Ascending aorta (tissue), 2 donors: Measurements from ENCODE around the gene CDKN2A. TPM values are rescaled to one million over a fixed set of nuclear protein-coding genes. Genes with fewer than 3 reads are reported as not detected.
A peak's percentile ranks its signal among the peaks of the same experiment; 100 is the strongest.

ENCODE experiments used
- DNase-seq, 2 donors: peaks; one replicate each; pipeline ENCODE4 v3.0.0-alpha.2; 2019; ENCODE audit warnings: low spot score in 2 of 2
- H3K27ac ChIP-seq, 2 donors: fragments of 200-600 bp; sonication (generic); one replicate each; pipeline ENCODE4 v1.5.1; 2016 to 2017; ENCODE audit warnings: mild to moderate bottlenecking in 1 of 2
- H3K27me3 ChIP-seq: fragments of 200-600 bp; sonication (generic); one replicate; pipeline ENCODE4 v1.5.1; 2017
- H3K36me3 ChIP-seq, 2 donors: fragments of 200-600 bp; sonication (generic); one replicate each; pipeline ENCODE4 v1.5.1; 2016
- H3K4me1 ChIP-seq, 2 donors: fragments of 200-600 bp; sonication (generic); one replicate each; pipeline ENCODE4 v1.5.1; 2016 to 2017; ENCODE audit warnings: mild to moderate bottlenecking in 1 of 2
- H3K4me3 ChIP-seq, 2 donors: fragments of 200-600 bp; sonication (generic); one replicate each; pipeline ENCODE4 v1.5.1; 2016 to 2017; ENCODE audit warnings: mild to moderate bottlenecking in 1 of 2
- H3K9me3 ChIP-seq, 2 donors: fragments of 200-600 bp; sonication (generic); one replicate each; pipeline ENCODE4 v1.5.1; 2016
- CTCF ChIP-seq, 3 experiments: fragments of 200-600 bp in 2 of 3; fragments of 450-650 bp in 1 of 3; sonication (generic) in 2 of 3; IDR thresholded peaks; one replicate each; pipeline ENCODE4 v1.5.1; 2016 to 2019; ENCODE audit warnings: antibody characterized with exemption in 3 of 3, mild to moderate bottlenecking in 1 of 3, moderate library complexity in 1 of 3
- intact Hi-C: fragments of 100-400 bp; cut with DNase I; formaldehyde crosslinking; loops from one replicate; pipeline ENCODE4 v1.15.1; 2023
- total RNA-seq: library from RNA; depleted of rRNA; stranded (reverse); fragments of >200 nt; gene quantifications from one replicate; pipeline ENCODE4 v1.1.0, GENCODE V29; 2016

CDKN2A gene
- total RNA-seq, 1 donor from 2014 or later, result 17.1 TPM

GRCh38 chr9:21982391-21982790, 11.8 kb downstream of the CDKN2A start:
- H3K4me3 ChIP-seq, result no peak overlapping the region
- no peak overlapping the region for H3K27ac ChIP-seq
- H3K27me3 ChIP-seq, result peaks cover 5% of the 10 kb centered on the region
- DNase-seq, result no peak
- intact Hi-C loops, result loop anchor here (10.0 kb wide), 1 partner anchor 428 kb away; no protein-coding TSS in a partner anchor
- no peaks in the 10 kb centered on the region for H3K36me3 ChIP-seq
- H3K4me1 ChIP-seq, result no peaks in the 10 kb centered on the region
- TF ChIP-seq CTCF (IDR thresholded peaks at IDR 0.05), result no peak
- no peaks in the 10 kb centered on the region for H3K9me3 ChIP-seq

GRCh38 chr9:21976334-21976875, 17.8 kb downstream of the CDKN2A start:
- no peak for TF ChIP-seq CTCF (IDR thresholded peaks at IDR 0.05)
- H3K27me3 ChIP-seq, result peaks cover 31% of the 10 kb centered on the region
- H3K4me3 ChIP-seq, result no peak overlapping the region
- intact Hi-C loops, result no loop called here
- no peak overlapping the region for H3K27ac ChIP-seq
- no peaks in the 10 kb centered on the region for H3K9me3 ChIP-seq
- peaks cover 0 to 8% of the 10 kb centered on the region in 2 donors for H3K4me1 ChIP-seq
- no peak for DNase-seq
- H3K36me3 ChIP-seq, result no peaks in the 10 kb centered on the region

- no peak for TF ChIP-seq CTCF (IDR thresholded peaks at IDR 0.05)
- Histone ChIP-seq H3K27ac (no peak overlapping the region), H3K27me3 (peaks cover 39% of the 10 kb centered on the region), H3K36me3 (no peaks in the 10 kb centered on the region), H3K4me3 (peak overlapping the region; percentile 47 to 58), H3K4me1 (peaks cover 0 to 8% of the 10 kb centered on the region in 2 donors), H3K9me3 (no peaks in the 10 kb centered on the region)
- intact Hi-C loops, result loop anchor here (1.0 kb wide), 1 partner anchor 34 kb away; the partner anchor contains the start of gene CDKN2B
- DNase-seq, result peak in 1 of 2 donors; percentile 65
Observed at GRCh38 chr9:21974722-21975409, 19.3 kb downstream of the CDKN2A start.

- no peaks in the 10 kb centered on the region for H3K9me3 ChIP-seq
- peak overlapping the region; percentile 47 to 58 for H3K4me3 ChIP-seq
- no peaks in the 10 kb centered on the region for H3K36me3 ChIP-seq
- intact Hi-C loops, result no loop called here
- no peak for DNase-seq
- no peak overlapping the region for H3K27ac ChIP-seq
- H3K27me3 ChIP-seq, result peaks cover 41% of the 10 kb centered on the region
- peaks cover 0 to 8% of the 10 kb centered on the region in 2 donors for H3K4me1 ChIP-seq
- no peak for TF ChIP-seq CTCF (IDR thresholded peaks at IDR 0.05)
Observed at GRCh38 chr9:21974343-21974721, 19.9 kb downstream of the CDKN2A start.

GRCh38 chr9:21972361-21972760, 21.8 kb downstream of the CDKN2A start:
- no peak overlapping the region for H3K4me3 ChIP-seq
- peaks cover 59% of the 10 kb centered on the region for H3K27me3 ChIP-seq
- no peak for TF ChIP-seq CTCF (IDR thresholded peaks at IDR 0.05)
- no peak overlapping the region for H3K27ac ChIP-seq
- DNase-seq, result no peak
- H3K9me3 ChIP-seq, result no peaks in the 10 kb centered on the region
- peaks cover 0 to 8% of the 10 kb centered on the region in 2 donors for H3K4me1 ChIP-seq
- H3K36me3 ChIP-seq, result no peaks in the 10 kb centered on the region
- intact Hi-C loops, result no loop called here
